Esophagus squamous epithelium (tissue), 5 donors: Measurements from ENCODE around the gene DRAP1. TPM values are rescaled to one million over a fixed set of nuclear protein-coding genes. Genes with fewer than 3 reads are reported as not detected.

Source experiments
- DNase-seq: peaks from one replicate; lab custom pipeline; 2025; lab: John Stamatoyannopoulos, UW
- H3K27ac ChIP-seq, 4 donors: fragments of 200-600 bp; sonication (generic); one replicate each; pipeline ENCODE4 v1.5.1; 2016 to 2019; ENCODE audit warnings: mild to moderate bottlenecking in 1 of 4
- H3K27me3 ChIP-seq, 4 donors: fragments of 200-600 bp; sonication (generic); 1 replicate in 3 of 4; 2 replicates in 1 of 4; pipeline versions ENCODE4 v1.5.1 to v1.6.0; 2017 to 2021; ENCODE audit warnings: antibody characterized with exemption in 1 of 4
- H3K36me3 ChIP-seq, 3 donors: fragments of 200-600 bp; sonication (generic); one replicate each; pipeline ENCODE4 v1.5.1; 2016 to 2019
- H3K4me1 ChIP-seq, 3 donors: fragments of 200-600 bp; sonication (generic); one replicate each; pipeline ENCODE4 v1.5.1; 2017 to 2019
- H3K4me3 ChIP-seq, 4 donors: fragments of 200-600 bp; sonication (generic); 1 replicate in 3 of 4; 2 replicates in 1 of 4; pipeline ENCODE4 v1.5.1; 2016 to 2019; ENCODE audit warnings: mild to moderate bottlenecking in 2 of 4, moderate library complexity in 1 of 4
- H3K9me3 ChIP-seq, 3 donors: fragments of 200-600 bp; sonication (generic); one replicate each; pipeline ENCODE4 v1.5.1; 2016 to 2019
- POLR2A ChIP-seq, 4 donors: fragments of 450-650 bp; IDR thresholded peaks; one replicate each; pipeline ENCODE4 v1.6.1; 2017; ENCODE audit warnings: antibody characterized with exemption in 4 of 4, mild to moderate bottlenecking in 4 of 4, moderate library complexity in 3 of 4
- WGBS, 2 donors: methylation state at CpG; one replicate each; pipeline ENCODE4 v1.1.5; 2018; 5-methylcytosine and 5-hydroxymethylcytosine counted together
- intact Hi-C: fragments of 100-400 bp; cut with DNase I; formaldehyde crosslinking; loops from one replicate; pipeline ENCODE4 v1.15.0; 2022
- total RNA-seq, 4 donors: library from RNA; depleted of rRNA; stranded (reverse); fragments of >200 nt; gene quantifications; one replicate each; pipeline ENCODE4 v1.1.0, GENCODE V29; 2016
- TF ChIP-seq, protein P1 (sequence below), 6 experiments: fragments of 450-650 bp in 4 of 6; fragments of 200-600 bp in 2 of 6; sonication (generic) in 2 of 6; IDR thresholded peaks; one replicate each; pipeline ENCODE4 v1.5.1; 2016 to 2019; ENCODE audit warnings: antibody characterized with exemption in 6 of 6, mild to moderate bottlenecking in 4 of 6, moderate library complexity in 4 of 6
- donor health status: DM: yes; HTN: yes; CAD: no.

The DRAP1 gene
- total RNA-seq, 4 donors from 2014 or later, result 69.6 to 138 (median 76.8) TPM

- WGBS, 2 donors, result 89 to 91% methylated on average over 4 to 8 of the region's 20 CpGs
- no peak for DNase-seq
Measured at GRCh38 chr11:65953471-65953870, 34.2 kb downstream of the DRAP1 start.

DNA sequence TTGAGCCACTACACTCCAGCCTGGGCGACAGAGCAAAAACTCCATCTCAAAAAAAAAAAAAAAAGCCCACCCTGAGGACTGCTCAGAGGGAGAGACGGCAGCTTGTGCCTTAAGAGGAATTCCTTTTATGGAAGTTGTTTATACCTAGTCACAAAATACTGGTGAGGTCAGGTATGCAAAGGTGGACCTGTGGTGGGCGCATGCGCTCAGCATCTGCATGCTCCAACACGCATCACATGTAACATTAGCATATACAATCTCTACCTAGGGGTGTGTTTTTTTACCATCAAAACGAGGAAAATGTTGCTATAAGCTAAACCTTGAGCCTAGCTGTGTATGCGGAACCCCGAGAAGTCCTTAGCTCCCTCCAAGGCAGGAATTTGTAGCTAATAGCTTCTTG is 35.5 kb downstream of the DRAP1 start:
- no peaks in the 10 kb centered on the region for H3K36me3 ChIP-seq
- no peak overlapping the region for H3K27ac ChIP-seq
- 47 to 59% methylated on average over 8 of the region's 8 CpGs for WGBS, 2 donors
- intact Hi-C loops, result no loop called here
- TF ChIP-seq, protein P1, sequence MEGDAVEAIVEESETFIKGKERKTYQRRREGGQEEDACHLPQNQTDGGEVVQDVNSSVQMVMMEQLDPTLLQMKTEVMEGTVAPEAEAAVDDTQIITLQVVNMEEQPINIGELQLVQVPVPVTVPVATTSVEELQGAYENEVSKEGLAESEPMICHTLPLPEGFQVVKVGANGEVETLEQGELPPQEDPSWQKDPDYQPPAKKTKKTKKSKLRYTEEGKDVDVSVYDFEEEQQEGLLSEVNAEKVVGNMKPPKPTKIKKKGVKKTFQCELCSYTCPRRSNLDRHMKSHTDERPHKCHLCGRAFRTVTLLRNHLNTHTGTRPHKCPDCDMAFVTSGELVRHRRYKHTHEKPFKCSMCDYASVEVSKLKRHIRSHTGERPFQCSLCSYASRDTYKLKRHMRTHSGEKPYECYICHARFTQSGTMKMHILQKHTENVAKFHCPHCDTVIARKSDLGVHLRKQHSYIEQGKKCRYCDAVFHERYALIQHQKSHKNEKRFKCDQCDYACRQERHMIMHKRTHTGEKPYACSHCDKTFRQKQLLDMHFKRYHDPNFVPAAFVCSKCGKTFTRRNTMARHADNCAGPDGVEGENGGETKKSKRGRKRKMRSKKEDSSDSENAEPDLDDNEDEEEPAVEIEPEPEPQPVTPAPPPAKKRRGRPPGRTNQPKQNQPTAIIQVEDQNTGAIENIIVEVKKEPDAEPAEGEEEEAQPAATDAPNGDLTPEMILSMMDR (IDR thresholded peaks at IDR 0.05), result no peak
- TF ChIP-seq POLR2A (IDR thresholded peaks at IDR 0.05), result no peak
- peaks cover 0 to 20% (median 0%) of the 10 kb centered on the region in 4 donors for H3K27me3 ChIP-seq
- DNase-seq, result no peak
- H3K4me1 ChIP-seq, result peaks cover 0 to 10% (median 0%) of the 10 kb centered on the region in 3 donors
- H3K9me3 ChIP-seq, result no peaks in the 10 kb centered on the region
- H3K4me3 ChIP-seq, result no peak overlapping the region

More at GRCh38 chr11:65953471-65953870, 34.2 kb downstream of the DRAP1 start:
- H3K27ac ChIP-seq, result no peak overlapping the region
- peaks cover 0 to 10% (median 0%) of the 10 kb centered on the region in 3 donors for H3K4me1 ChIP-seq
- H3K36me3 ChIP-seq, result no peaks in the 10 kb centered on the region
- TF ChIP-seq, protein P1 (IDR thresholded peaks at IDR 0.05), result no peak
- no peak for TF ChIP-seq POLR2A (IDR thresholded peaks at IDR 0.05)
- intact Hi-C loops, result no loop called here
- H3K27me3 ChIP-seq, result peaks cover 0 to 20% (median 0%) of the 10 kb centered on the region in 4 donors
- no peak overlapping the region for H3K4me3 ChIP-seq
- no peaks in the 10 kb centered on the region for H3K9me3 ChIP-seq

- Histone ChIP-seq H3K9me3 (no peaks in the 10 kb centered on the region), H3K27me3 (peaks cover 0 to 20% (median 0%) of the 10 kb centered on the region in 4 donors), H3K4me1 (peaks cover 10 to 20% (median 14%) of the 10 kb centered on the region in 3 donors), H3K4me3 (no peak overlapping the region), H3K36me3 (no peaks in the 10 kb centered on the region), H3K27ac (no peak overlapping the region)
- no peak for DNase-seq
- intact Hi-C loops, result no loop called here
- 17 to 86% methylated on average over 1 to 2 of the region's 4 CpGs for WGBS, 2 donors
- no peak for TF ChIP-seq POLR2A (IDR thresholded peaks at IDR 0.05)
- TF ChIP-seq, protein P1 (IDR thresholded peaks at IDR 0.05), result no peak
Measured at GRCh38 chr11:65958291-65958690, 39.1 kb downstream of the DRAP1 start.

- intact Hi-C loops, result no loop called here
- no peak overlapping the region for H3K27ac ChIP-seq
- no peak for TF ChIP-seq POLR2A (IDR thresholded peaks at IDR 0.05)
- TF ChIP-seq, protein P1 (IDR thresholded peaks at IDR 0.05), result no peak
- peaks cover 0 to 2% (median 0%) of the 10 kb centered on the region in 3 donors for H3K36me3 ChIP-seq
- H3K4me3 ChIP-seq, result no peak overlapping the region
- H3K27me3 ChIP-seq, result peaks cover 0 to 15% (median 0%) of the 10 kb centered on the region in 4 donors
- no peaks in the 10 kb centered on the region for H3K9me3 ChIP-seq
- WGBS, 2 donors, result 69 to 78% methylated on average over 9 to 11 of the region's 17 CpGs
- DNase-seq, result no peak
- H3K4me1 ChIP-seq, result peaks cover 16 to 26% (median 20%) of the 10 kb centered on the region in 3 donors
Measured at GRCh38 chr11:65958774-65959420, 39.7 kb downstream of the DRAP1 start.

DNA sequence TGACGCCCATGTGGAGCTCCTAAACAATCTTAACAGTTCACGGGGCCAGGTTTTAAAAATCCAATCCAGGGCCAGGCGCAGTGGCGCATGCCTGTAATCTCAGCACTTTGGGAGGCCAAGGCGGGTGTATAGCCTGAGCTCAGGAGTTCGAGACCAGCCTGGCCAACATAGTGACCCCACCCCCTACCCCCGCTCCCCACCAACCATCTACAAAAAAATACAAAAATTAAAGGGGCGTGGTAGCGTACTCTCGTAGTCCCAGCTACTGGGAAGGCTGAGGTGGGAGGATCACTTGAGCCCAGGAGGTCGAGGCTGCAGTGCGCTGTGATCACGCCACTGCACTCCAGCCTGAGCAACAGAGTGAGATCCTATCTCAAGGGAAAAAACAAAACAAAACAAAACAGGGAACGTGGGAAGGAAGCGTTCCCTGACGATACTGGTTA is 41.6 kb downstream of the DRAP1 start:
- Histone ChIP-seq H3K36me3 (peaks cover 15 to 22% (median 18%) of the 10 kb centered on the region in 3 donors), H3K4me1 (peaks cover 17 to 33% (median 24%) of the 10 kb centered on the region in 3 donors), H3K4me3 (peak overlapping the region; percentile 64 to 98 (median 86)), H3K27ac (peak overlapping the region; percentile 86 to 95 (median 94)), H3K9me3 (no peaks in the 10 kb centered on the region), H3K27me3 (peaks cover 0 to under 1% (median 0%) of the 10 kb centered on the region in 4 donors)
- DNase-seq, result no peak
- intact Hi-C loops, result no loop called here
- WGBS, 2 donors, result 35 to 41% methylated on average over 13 of the region's 16 CpGs
- TF ChIP-seq, protein P1 (IDR thresholded peaks at IDR 0.05), result no peak
